HFFc6 (cell line): Measurements from ENCODE around the gene MSX1. TPM values are rescaled to one million over a fixed set of nuclear protein-coding genes. Genes with fewer than 3 reads are reported as not detected.
A peak's percentile ranks its signal among the peaks of the same experiment; 100 is the strongest.

Experiments
- DNase-seq: peaks from one replicate; pipeline ENCODE4 v3.0.0-alpha.2; 2018
- H3K27ac Mint-ChIP-seq: 2 replicates; pipeline ENCODE4 v1.8.0; 2020; ENCODE audit warnings: mild to moderate bottlenecking, mixed read lengths
- H3K27me3 Mint-ChIP-seq: 2 replicates; pipeline ENCODE4 v1.8.0; 2021; ENCODE audit warnings: mild to moderate bottlenecking, moderate library complexity, mixed read lengths; ENCODE audit not compliant: insufficient read depth
- H3K36me3 Mint-ChIP-seq: 2 replicates; pipeline ENCODE4 v1.8.0; 2021; ENCODE audit warnings: low read depth, mixed read lengths
- H3K4me1 Mint-ChIP-seq: 2 replicates; pipeline ENCODE4 v1.8.0; 2020; ENCODE audit warnings: low read depth, mixed read lengths
- H3K4me3 Mint-ChIP-seq: 2 replicates; pipeline ENCODE4 v1.8.0; 2020; ENCODE audit warnings: mild to moderate bottlenecking, moderate library complexity, mixed read lengths
- H3K9me3 Mint-ChIP-seq: 2 replicates; pipeline ENCODE4 v1.8.0; 2020; ENCODE audit warnings: mild to moderate bottlenecking, mixed read lengths
- total RNA-seq, 6 experiments: library from RNA; stranded (reverse); fragmentation: NEBNext Ultra II Directional; extraction: Animal tissue kit (Norgen Biotek cat#: 25700); gene quantifications; 2 replicates in 1 of 6; 3 replicates in 5 of 6; pipeline ENCODE4 v1.2.3, GENCODE V29; 2021
- TF ChIP-seq, protein P1 (sequence below): fragments of 200-600 bp; sonication (generic); IDR thresholded peaks from 2 replicates; pipeline ENCODE4 v1.5.0; 2021; ENCODE audit warnings: antibody characterized with exemption, mild to moderate bottlenecking

MSX1 gene
- total RNA-seq, 6 experiments from 2014 or later, result 5.5 to 8.6 (median 7.2) TPM

DNA sequence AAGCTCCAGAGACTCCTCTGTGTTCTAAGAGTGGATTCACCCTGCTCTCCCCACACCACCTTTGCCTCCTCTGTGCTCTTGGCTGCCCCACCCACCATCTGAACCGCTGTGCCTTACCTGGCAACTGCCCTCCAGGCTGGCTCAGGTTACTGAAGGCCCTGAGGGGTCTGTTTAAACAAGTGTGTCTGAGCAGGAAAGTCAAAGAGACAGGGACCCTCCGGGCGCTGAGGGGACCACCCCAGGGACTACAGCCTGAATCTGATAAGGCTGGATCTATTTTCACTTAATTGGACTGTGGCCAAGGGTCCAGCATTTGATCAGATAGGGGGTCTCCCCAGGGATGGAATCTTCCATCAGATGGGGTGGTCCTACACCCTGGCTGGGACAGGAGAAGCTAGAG lies 10.4 kb upstream of the MSX1 start:
- no peaks in the 10 kb centered on the region for H3K9me3 Mint-ChIP-seq
- TF ChIP-seq, protein P1, sequence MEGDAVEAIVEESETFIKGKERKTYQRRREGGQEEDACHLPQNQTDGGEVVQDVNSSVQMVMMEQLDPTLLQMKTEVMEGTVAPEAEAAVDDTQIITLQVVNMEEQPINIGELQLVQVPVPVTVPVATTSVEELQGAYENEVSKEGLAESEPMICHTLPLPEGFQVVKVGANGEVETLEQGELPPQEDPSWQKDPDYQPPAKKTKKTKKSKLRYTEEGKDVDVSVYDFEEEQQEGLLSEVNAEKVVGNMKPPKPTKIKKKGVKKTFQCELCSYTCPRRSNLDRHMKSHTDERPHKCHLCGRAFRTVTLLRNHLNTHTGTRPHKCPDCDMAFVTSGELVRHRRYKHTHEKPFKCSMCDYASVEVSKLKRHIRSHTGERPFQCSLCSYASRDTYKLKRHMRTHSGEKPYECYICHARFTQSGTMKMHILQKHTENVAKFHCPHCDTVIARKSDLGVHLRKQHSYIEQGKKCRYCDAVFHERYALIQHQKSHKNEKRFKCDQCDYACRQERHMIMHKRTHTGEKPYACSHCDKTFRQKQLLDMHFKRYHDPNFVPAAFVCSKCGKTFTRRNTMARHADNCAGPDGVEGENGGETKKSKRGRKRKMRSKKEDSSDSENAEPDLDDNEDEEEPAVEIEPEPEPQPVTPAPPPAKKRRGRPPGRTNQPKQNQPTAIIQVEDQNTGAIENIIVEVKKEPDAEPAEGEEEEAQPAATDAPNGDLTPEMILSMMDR, result no peak
- no peak overlapping the region for H3K27ac Mint-ChIP-seq
- peaks cover 15% of the 10 kb centered on the region for H3K4me1 Mint-ChIP-seq
- no peaks in the 10 kb centered on the region for H3K36me3 Mint-ChIP-seq
- DNase-seq, result no peak
- peaks cover 12% of the 10 kb centered on the region for H3K27me3 Mint-ChIP-seq
- H3K4me3 Mint-ChIP-seq, result no peak overlapping the region

DNA sequence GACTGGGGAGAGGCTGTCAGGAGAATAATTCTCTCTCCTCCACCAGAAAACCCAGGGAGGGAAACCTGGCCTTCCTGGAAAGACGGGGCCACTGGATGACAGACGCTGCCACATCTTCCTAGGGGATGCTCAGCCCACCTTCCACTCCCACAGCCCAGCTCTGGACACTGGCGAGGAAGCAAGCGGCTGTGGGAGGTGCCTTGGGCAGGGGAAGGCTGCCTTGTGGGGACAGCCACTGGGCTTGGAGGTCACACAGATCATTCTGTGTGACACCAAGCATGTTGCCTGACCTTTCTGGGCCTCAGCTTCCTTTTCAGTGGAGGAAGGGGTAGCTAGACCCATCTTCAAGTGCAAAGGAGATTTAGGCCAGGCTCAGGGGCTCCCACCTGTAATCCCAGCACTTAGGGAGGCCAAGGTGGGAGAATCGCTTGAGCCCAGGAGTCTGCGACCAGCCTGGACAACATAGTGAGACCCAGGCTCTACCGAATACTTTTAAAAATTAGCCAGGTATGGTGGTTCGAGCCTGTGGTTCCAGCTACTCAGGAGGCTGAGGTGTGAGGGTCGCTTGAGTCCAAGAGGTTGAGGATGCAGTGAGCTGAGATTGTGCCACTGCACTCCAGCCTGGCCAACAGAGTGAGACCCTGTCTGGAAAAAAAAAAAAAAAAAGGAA lies 9.8 kb upstream of the MSX1 start:
- Mint-ChIP-seq H3K4me3 (no peak overlapping the region), H3K27me3 (peaks cover 10% of the 10 kb centered on the region), H3K27ac (no peak overlapping the region), H3K9me3 (no peaks in the 10 kb centered on the region), H3K4me1 (peaks cover 15% of the 10 kb centered on the region), H3K36me3 (no peaks in the 10 kb centered on the region)
- no peak for DNase-seq
- TF ChIP-seq, protein P1, result no peak

DNA sequence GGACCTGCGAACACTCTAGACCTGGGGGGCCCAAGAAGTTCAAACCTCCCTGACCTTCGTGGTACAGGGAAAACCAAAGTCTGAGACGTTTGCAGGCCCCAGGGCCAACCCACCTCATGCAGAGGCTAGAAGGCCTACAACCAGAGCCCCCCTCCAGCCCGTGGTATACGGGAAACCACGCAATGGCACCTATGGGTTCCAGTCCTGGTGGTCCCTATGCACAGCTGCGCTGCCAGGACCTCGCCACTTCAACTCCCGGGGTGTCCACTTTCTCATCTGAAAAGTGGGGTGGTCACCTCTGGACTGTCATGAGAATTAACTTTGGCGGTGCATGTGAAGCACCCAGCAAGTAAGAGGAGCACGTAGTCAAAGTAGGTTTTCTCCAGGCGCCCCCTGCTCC lies 8.4 kb upstream of the MSX1 start:
- Mint-ChIP-seq H3K9me3 (no peaks in the 10 kb centered on the region), H3K27ac (no peak overlapping the region), H3K4me1 (peaks cover 21% of the 10 kb centered on the region), H3K4me3 (no peak overlapping the region), H3K36me3 (no peaks in the 10 kb centered on the region; the same call in 1 of the 2 replicates), H3K27me3 (peaks cover 6% of the 10 kb centered on the region)
- no peak for DNase-seq
- TF ChIP-seq, protein P1, result no peak

DNA sequence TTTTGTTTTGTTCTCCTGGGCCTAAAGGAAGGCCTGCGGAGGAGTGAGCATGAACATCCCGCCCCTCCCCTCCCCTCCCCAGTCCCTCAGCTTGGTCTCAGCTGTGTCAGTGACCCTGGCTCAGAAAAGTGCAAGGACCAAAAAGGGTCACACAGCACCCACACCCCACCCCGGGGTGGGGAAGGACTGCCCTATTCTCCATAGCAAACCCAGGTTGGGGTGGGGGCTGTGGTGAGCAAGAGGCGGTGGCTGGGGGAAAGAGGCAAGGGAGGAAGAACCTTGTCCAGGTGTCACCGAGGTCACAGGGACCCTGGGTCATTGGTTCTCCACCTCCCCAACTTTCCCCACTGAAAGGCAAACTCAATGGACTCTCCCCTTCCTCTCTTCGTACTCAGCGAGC lies 7.6 kb upstream of the MSX1 start:
- H3K4me1 Mint-ChIP-seq, result peaks cover 29% of the 10 kb centered on the region
- peaks cover 9% of the 10 kb centered on the region for H3K27me3 Mint-ChIP-seq
- H3K9me3 Mint-ChIP-seq, result no peaks in the 10 kb centered on the region
- DNase-seq, result no peak
- TF ChIP-seq, protein P1, result no peak
- H3K4me3 Mint-ChIP-seq, result no peak overlapping the region
- H3K27ac Mint-ChIP-seq, result no peak overlapping the region
- H3K36me3 Mint-ChIP-seq, result no peaks in the 10 kb centered on the region; the same call in 1 of the 2 replicates

DNA sequence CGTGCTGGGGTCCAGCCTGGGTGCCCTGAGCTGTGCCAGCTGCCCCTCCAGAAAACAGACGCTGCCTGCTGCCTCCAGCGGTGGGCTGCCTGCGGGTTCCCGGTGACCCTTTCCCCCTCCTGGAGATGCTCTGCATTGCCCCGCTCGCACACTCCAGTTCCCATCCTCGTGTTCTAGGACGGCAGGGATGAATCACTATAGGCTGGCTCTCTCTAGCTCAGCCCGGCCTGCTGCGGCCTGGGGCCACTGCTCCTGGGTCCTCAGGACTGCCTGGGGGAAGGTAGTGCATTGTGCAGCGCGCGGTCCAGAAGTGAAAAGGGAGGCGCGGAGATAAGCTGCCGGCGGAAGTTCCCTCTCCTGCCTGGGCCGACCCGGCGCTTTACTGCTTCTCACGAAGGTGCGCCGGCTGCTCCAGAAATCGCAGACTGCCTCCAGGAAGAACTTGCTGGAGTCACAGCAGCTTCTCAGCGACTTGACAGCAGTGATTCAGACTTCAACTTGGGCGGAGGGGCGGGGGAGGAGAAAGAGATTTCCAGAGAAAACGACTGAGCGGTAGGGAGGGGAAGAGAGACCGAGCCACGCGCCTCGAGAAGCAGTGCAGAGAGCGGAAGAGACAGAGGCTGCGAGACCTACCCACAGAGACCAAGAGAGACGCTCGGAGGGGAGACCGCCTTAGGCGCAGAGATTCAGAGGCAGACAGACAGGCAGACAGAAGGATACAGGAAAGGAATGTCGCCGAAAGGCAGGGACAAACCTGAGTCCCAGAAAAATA lies 6.7 kb upstream of the MSX1 start:
- peak overlapping the region; percentile 93 for H3K27ac Mint-ChIP-seq
- DNase-seq, result peak; percentile 69
- peaks cover 16% of the 10 kb centered on the region for H3K27me3 Mint-ChIP-seq
- no peaks in the 10 kb centered on the region for H3K9me3 Mint-ChIP-seq
- H3K4me3 Mint-ChIP-seq, result peak overlapping the region; percentile 88
- TF ChIP-seq, protein P1, result peak; percentile 72
- H3K36me3 Mint-ChIP-seq, result no peaks in the 10 kb centered on the region; the same call in 1 of the 2 replicates
- peaks cover 34% of the 10 kb centered on the region for H3K4me1 Mint-ChIP-seq
